GM18867 (cell line): ENCODE measurements around the gene LFNG.

ENCODE experiments used
- ATAC-seq: cut with Tn5 transposase; IDR thresholded peaks from one replicate; pipeline ENCODE4 v1.9.1; 2021; ENCODE audit warnings: mild to moderate bottlenecking, moderate library complexity; ENCODE audit not compliant: unreplicated experiment

Gene LFNG, protein sequence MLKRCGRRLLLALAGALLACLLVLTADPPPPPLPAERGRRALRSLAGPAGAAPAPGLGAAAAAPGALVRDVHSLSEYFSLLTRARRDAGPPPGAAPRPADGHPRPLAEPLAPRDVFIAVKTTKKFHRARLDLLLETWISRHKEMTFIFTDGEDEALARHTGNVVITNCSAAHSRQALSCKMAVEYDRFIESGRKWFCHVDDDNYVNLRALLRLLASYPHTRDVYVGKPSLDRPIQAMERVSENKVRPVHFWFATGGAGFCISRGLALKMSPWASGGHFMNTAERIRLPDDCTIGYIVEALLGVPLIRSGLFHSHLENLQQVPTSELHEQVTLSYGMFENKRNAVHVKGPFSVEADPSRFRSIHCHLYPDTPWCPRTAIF

DNA sequence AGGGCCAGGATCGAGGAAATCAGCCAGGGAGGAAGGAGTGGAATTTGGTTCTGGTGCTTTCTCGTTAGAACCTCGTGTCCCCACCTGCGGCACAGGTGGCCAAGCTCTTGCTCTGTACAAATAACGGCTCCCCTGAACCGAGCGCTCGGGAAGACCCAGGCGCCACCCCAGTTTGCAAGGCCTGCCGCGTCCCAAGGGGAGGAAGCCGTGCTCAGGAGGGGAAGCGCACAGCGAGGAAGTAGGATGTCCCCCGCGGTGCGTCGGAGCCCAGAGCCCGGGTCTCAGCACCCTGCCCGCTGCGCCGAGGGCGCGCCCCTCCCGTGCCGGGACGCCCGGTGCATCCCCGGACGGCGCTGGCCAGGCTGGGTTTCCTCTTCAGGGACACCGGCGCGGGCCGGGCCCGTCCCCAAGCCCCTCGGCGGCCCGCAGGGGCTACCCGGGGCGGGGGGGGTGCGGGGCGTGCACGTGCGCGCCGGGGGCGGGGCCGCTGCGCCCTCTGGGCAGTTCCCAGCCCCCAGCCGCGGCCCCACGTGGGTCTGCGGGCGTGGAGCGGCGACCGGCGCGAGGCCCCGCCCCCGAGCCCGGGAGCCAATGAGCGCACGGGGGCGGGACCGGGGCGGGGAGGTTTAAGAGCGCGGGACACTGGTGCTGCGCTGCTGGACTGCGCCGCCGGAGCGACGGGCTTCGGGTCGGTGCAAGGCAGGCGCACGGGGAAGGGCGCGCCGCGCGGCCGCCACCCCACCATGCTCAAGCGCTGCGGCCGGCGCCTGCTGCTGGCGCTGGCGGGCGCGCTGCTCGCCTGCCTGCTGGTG is at the start of gene LFNG:
Gene LFNG, plus strand, starts transcription at position 656 of the 812 bp plus-strand sequence. Its CDS starts 88 bp downstream, at position 744.
- peak; percentile 85 for ATAC-seq

DNA sequence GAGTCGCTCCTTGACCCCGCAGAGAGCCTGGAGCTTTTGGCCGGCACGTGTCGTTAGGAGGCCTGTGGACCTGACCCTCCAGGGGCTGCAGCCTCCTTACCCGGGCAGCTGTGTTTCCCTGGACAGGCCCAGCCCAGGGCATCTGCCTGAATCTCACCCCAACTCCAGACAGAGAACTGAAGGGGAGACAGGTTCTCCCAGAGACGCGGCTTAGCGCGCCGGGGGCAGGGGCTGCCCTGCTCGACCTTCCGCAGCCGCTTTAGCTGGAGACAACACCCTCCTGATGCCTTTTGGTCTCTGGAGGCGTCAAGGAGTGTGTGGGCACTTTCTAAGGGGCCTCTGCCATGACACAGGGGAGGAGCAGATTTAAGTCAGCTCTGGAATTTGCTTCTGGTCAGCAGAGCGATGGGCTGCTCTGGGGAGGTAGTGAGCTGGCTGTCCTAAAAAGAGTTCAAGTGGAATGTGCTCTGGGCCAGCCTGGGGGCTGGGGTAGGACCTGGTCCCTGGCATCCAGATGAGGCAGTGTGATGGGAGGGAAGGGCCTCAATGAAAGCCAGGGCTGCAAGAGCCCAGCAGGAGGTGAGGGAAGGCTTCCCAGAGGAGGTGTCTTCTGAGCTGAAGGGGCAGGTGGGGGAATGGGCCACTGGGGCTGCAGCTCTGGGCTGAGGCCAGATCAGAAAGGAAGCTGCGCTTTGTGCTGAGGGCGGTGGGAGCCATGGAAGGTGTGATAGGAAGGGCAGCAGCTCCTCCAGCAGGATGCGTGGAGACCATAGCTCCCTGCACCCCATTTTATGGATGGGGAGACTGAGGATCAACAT is 49.2 kb upstream of the LFNG start:
- no peak for ATAC-seq

DNA sequence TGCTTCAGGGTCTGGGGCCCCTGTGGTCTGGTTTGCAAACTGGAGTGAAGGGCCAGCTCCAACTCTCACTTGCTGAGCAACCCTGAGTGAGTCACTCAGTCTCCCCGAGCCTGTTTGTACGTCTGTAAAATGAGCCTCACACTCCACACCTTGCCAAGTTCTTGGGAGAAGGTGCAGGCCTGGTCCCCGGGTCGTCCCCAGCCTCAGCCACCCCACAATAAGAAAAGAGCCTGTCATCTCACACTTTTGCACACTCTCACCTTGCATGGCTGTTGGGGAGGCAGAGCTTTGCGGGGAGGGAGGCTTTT is 48.6 kb upstream of the LFNG start:
- ATAC-seq = no peak

DNA sequence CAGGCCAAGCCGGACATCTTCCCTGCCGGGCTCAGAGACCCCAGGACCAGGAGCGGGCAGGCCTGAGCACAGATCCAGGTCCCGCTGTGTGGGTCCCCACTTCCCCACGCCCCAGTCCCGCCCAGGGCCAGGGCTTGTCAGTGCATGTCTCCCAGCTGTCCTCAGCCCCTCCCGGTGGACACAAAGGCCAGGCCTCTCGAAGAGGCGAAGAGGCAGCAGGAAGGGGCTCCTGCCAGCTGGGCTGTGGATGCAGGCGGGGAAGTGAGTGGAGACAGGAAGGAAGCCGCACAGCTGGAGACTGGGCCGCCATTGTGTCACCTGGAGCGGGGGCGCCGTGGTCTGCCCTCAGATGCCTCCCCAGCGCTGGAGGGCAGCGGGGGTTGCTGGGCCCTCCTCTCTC is 48.2 kb upstream of the LFNG start:
- no peak for ATAC-seq

DNA sequence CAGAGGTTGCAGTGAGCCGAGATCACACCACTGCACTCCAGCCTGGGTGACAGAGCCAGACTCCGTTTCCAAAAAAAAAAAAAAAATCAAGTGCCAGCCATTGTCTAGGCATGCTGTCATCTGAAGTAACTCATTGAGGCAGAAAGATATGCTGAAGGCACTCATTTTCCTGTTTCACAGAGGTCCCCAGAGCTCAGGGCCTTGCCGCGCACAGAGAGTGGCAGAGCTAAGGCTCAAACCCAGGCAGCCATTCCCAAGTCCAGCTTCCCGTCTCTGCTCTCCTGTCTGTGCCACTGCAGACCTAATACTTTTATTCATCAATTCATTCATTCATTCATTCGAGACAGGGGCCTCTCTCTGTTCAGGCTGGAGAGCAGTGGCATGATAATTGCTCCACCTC is 46.8 kb upstream of the LFNG start:
- ATAC-seq = no peak

DNA sequence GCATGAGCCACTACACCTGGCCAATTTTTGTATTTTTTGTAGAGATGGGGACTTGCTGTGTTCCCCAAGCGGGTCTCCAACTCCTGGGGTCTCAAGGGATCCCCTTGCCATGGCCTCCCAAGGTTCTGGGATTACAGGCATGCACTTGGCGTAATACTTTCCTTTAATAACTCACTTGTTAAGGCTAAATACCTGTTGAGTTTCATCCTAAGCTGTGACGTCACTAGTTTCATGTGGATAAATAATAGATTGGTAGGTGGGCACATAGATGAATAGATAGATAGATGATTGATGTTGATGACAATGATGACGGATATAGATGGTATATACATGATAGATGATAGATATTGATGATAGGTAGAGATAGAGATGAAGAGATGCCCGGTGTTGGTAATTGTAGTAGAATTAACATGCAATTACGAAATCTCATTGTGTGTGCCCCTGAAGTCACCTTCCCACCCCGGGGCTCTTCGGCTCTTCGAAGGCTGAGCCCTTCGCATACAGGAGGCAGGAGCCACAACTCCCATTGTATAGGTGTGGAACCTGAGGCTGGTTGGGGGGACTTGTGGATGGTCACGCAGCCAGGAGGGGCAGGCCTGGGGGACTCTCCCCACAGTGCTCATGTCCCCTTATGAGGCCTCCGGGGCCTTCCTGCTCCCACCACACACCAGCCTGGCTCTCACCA is 45.9 kb upstream of the LFNG start:
- no peak for ATAC-seq

DNA sequence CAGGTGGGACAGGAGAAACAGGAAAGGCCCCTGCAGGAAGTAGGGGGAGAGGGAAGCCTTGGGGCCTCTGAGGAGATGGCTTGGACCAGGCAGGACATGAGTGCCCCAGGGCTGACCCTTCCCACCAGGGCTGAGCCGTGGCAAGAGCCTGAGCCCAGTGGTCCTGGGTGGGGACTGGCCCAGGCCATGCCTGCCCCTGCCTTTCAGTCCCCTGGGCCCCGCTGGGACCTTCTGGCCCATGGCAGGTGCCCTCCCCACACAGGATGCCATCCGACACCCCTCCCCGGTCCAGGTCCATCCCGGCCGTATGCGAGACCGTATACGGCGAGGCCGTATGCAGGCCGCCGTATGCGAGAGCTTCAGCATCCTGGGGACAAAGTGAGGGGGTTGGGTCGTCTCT is 45.4 kb upstream of the LFNG start:
- ATAC-seq = no peak

DNA sequence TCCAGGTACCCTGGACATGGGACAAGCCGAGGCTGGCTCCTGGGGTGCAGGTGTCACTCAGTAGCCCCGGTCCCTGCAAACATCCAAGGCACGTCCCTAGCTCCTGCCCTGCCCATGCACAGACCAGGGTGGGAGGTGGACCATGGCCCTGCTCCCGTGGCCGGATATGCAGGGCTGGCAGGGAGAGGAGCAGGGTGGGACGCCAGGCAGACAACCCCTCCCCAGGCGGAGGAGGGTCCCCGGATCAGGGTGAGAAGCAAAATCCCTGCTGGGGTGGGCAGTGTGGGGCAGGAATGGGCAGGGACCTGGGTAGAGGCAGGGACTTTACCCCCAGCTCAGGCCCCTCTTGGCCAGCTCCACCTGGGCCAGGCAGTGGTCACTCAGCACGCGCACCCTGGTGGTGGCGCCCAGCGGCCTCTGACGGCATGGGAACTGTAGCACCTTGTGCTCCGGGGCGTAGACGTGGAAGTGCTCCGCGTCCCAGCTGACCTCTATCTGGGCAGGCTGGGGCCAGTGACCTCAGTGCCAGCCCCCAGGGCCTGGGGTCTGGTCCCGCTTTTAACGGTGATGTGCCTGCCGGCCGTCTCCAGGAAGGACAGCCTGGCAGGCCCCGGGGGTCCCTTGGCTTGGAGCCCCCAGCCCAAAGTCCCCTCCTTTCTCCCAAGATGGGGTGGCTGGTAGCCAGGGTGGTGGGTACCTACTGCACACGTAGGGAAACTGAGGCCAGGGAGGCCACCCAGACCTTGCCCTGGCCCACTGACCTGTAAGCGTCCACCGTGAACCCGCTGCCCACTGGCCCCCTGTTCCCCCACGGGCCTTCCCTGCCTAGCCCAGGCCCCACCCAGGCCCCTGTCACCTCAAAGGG is 44.5 kb upstream of the LFNG start:
- ATAC-seq = no peak

DNA sequence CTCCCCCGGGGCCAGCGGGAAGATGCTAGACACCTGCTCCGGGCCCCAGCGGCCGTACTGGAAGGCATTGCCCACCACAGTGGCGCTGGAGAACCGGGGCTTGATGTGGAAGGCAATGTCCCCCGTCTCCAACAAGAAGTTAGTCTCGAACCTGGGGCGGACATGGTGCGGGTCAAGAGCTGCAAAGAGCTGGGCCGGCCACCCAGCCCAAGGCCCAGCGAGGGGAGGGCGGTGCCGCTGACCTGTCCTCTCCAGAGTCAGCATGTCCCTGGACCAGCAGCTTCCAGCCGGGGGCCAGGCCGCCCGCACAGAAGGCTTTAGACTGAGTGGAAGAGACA is 43.9 kb upstream of the LFNG start:
- no peak for ATAC-seq

DNA sequence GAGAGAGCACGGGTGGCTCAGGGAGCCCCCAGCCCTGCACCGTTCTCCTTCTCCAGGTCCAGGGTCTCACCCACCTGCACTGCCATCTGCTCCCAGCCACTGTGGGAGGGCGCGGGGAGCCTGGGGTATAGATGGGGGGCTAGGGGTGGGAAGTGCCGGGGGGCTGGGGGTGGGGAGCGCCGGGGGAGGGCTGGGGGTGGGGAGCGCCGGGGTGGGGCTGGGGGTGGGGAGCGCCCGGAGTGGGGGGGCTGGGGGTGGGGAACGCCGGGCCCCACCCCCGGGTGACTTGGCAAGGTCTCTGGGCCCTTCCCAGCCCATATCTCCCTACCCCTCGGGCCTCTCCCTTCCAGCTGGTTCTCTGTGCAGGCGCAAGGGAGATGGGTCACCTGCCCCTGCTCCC is 43.3 kb upstream of the LFNG start, which contains the start of gene GRIFIN:
Gene GRIFIN, minus strand, starts transcription at position 101 of the 400 bp plus-strand sequence. Its CDS starts 15 bp downstream, at position 86.
- ATAC-seq = no peak

DNA sequence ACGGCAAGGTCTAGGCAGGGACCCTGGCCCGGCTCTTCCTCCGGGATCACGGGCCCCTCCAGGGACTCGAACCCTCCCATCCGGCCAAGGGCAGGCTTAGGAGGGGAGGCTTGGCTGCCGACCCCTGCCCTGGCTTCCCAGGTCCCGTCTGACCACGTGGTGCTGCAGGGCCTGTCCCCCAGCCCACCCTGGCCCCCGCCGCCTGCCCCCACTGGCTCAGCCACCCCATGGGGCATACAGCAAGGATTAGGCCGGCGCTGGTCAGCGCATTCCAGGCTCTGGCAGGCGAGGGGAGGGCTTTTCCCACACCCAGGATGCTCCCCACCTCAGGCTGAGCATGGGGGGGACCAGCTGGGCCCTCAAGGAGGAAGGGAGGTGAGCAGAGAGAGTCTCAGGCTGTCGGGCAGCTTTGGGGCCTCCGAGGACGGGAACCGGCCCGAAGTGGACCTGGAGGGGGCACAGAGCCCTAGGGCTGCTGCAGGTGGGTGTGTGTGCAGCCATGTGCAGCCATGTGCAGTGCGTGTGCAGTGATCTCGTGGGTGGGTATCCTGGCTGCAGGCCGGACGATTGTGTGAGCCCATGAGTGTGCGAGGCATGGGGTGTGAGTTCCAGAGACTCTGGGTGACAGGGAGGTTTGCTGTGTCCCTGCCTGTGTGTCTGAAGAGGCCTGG is 42.7 kb upstream of the LFNG start:
- no peak for ATAC-seq

DNA sequence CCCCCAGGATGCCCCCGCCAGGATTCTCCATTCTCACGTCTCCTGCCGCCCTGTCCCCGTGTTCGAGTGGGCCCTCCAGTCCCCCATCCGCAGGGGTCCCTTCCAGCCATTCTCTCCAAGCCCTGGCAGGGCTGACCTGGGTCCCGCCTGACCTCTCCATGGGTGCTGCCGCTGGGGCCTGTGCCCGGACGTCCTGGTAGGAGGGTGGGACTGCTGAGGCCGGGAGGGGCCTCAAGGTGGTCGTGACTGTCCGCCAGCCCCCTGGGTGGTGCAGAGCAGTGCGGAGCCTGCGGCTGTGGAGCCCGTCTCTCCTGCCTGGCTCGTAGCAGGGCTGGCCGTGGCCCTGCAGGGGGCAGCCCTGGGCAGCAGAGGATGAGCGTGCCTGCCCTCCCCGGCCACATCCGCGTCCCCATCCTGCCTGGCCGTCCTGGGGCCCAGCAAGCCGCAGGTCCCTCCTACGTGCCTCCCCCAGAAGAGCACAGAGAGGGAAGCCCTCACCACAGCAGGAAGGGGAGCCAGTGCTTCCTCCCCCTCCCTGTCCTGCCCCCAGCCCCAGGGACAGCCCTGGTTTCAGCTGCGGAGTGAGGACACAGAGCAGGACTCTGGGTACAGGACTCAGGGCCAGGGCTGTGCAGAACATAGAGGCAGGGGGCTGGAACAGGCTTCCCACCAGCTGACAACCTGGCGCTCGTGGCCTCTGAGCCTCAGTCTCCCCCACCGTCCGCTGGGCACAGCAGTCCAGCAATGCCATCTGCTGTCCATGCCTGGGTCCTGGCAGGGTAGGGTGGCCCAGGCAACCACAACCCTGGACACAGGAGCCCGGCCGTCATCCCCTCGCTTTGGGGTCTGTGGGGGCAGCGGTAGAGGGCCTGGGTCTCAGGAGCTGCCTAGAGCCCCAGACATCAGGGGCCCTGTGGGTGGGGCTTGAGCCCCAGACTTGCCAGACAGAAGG is 41.9 kb upstream of the LFNG start:
- no peak for ATAC-seq

DNA sequence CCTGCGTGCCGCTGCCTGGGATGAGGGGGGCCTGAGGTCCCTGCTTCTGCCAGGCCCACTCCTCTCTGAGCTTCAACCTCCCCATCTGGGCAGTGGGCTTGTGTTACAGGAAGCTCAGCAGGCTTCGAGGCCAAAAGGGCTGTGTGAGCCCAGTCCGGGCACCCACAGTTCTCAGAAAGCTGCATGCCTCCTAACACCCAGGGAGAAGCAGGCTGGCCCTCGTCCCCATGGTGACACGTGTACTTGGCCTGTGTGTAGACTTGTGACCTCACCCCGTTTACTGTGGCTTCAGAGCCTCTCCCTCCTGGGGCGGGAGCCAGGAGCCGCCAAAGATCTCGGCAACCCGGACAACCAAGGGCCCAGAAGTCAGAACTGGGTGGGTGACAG is 41.2 kb upstream of the LFNG start:
- no peak for ATAC-seq

DNA sequence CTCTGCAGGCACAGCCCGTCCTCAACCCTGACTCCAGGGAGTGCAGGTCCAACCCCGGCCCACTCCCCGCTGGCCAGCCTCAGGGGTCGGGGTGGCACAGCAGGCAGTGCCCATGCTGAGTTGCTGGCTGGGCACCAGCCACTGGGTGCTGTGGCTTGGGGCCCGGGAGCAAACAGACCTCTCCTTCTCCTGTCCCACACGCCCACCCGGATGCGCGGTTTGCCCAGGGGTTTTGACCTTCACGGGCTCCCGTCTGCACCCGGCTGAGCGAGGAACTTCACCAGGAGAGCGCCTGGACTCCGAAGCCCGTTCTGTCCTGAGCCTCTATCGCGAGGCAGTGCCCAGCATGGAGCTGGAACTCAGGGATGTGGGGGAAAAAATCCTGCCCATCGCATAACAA is 40.8 kb upstream of the LFNG start:
- no peak for ATAC-seq

DNA sequence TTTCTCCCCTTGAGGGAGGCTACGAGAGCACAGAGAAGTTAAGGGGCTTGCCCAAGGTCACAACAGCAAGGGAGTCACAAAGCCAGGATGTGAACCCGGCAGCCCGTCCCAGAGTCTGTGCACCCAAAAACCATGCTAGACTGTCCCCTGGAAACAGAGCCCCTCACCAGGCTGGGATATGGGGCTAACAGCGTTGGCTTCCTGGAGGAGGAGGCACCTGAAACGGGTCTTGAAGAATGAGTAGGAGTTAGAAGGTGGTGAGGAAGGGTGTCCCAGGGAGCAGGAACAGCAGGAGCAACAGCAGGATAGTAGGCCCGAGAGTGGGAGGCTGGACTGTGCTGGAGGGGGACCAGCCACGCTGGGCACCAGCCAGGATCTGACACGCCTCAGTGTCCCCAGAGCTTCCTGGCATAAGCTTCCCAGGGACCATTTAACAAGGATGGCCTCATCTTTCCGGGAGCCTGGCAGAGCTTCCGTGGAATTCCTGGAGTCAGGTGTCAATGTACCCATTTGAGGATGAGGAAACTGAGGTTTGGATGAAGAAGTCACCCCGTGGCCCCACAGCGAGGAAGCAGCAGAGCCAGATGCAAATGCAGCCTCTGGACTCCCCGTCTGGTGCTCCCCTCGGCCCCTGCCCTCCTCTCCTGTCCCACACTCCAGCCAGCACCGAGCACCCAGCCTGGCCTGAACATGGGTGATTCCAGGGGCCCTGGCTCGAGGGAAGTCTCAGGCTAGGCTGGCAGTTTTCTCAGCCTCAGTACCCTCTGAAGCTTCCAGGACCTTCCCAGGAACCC is 40.1 kb upstream of the LFNG start:
- no peak for ATAC-seq

DNA sequence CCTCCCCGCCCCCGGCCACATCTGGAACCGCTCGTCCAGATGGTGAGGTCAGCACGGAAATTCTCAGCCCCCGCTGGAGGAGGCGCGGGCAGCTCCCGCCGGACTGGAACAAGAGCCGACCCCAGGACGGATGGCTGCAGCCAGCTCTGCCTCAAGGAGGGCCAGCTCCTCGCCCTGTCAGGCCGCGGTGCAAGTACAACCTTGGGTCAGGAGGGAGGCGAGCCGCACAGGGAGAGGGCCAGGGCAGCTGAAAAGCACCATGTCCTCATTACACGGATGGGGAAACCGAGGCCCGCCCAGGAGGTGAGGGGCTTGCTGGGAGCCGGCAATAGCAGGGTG is 39.5 kb upstream of the LFNG start:
- ATAC-seq = no peak

DNA sequence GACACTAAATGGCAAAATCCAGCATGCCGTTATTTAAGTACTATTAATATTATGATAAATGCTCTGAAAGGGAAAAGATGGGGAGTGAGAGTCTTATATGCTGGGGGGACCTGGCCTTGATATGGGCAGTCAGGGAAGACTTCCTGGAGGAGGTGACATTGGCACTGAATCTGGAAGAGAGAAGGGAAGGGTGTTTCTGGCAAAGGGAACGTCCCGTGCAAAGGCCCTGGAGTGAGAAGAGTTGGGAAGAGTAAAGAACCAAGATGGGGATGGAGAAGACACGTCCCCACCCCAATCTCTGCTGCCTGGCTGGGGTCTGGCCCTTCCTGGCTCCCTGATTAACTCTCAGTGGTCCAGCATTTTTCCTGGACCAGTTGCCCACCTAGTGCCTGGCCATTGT is 38.4 kb upstream of the LFNG start:
- ATAC-seq = no peak
